HG03442 (cell line): ENCODE results near the gene IL1B.
"Not testable (repeated sequence)": the region's sequence is repeated elsewhere in the genome, so short reads cannot be mapped to it uniquely, and the experiment has no call there.

Experiments used
- ATAC-seq: cut with Tn5 transposase; IDR thresholded peaks from one replicate; pipeline ENCODE4 v1.9.1; 2021; ENCODE audit warnings: mild to moderate bottlenecking, moderate library complexity; ENCODE audit not compliant: unreplicated experiment

IL1B gene

DNA sequence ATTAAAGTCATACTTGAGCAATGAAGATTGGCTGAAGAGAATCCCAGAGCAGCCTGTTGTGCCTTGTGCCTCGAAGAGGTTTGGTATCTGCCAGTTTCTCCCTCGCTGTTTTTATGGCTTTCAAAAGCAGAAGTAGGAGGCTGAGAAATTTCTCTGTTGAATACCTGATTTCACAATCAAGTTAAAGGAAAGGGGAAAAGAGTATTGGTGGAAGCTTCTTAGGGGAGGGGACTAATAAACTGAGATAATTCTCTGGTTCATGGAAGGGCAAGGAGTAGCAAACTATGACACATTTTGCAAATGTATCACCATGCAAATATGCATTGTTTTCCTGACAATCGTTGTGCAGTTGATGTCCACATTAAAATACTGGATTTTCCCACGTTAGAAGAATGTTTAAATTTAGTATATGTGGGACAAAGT is at the start of gene IL1B:
TSS of gene IL1B (minus strand) at position 85 of the 423 bp plus-strand sequence. CDS start 550 bp downstream, outside the sequence.
- ATAC-seq: no peak

DNA sequence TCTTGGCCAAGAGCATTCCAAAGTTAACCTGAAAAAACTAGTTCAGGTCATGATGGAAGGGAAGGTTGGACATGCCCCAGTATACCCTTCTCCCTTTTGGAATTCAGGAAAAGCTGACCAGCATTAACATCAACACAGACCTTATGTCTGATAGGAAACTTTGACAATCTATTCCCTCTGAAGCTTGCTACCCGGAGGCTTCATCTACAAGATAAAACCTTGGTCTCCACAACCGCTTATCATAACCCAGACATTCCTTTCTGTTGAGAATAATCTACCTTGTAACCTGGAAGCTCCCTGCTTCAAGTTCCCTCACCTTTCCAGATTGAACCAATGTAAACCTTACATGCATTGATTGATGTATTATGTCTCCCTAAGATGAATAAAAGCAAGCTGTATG is 49.7 kb upstream of the IL1B start:
- no peak for ATAC-seq

DNA sequence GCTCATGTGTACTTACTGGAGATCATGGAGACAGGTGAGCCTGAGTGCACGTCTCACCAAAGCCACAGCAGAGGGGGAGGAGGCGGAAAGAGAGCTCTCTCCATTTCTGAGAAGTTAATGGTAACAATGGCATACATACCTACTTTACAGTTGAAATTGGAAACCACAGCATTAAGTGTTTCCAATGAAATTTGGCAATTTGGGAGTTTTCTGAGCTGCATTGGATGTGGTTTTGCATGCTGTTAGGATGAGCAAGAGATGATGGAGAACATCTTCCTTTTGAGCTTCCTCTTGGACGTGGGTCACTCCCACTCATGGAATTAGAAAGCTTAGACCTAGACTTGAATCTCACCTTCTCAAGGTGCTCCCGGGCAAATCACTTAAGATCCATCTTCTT is 48.9 kb upstream of the IL1B start:
- no peak for ATAC-seq

DNA sequence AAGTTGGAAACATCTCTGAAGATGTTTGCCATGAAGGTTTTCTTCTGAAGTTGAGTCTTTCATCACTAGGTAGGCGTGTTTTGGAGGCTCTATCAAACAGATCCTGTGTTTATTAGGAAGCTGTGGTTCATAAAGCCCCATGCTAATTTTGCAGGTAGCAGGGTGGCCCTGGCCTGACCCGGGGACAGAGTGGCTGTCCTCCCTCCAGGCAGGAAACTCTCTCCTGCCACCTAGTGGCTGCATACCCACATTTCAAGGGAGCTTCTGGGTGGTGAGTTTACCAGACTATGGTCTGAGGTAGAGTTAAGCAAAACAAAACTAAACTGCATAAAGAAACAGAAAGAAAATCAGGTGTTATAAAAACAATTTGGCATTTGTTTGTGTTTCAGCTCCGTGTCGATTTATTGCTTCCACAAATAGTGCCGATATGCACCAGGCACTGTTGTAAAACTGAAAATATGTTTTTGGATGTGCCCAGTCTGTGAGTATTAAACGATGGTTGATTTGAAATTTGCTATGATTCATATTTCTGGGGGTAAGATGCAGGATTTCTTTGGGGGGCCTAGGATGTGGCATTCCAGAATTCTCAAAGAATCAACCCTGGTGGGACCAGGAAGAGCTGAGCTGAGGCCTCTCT is 48.4 kb upstream of the IL1B start:
- peak; percentile 52 for ATAC-seq

DNA sequence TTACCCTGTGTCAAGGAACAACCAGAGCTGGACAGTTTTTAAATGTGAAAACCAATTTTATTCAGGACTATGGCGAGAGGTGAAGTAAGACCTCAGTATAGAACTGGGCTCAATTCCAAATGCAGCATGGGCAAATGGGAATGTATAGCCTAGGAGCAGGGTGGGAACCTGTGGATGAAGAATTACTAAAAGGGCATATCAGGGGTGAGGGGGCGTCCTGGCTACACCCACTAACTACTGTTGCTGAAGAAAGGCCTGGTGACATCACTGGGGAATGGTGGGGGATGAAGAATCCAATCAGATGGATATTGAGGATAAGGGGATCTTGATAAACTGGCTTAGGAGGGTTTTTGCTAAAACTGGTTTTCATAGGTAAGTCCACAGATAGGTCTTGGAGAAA is 47.1 kb upstream of the IL1B start:
- no peak for ATAC-seq

DNA sequence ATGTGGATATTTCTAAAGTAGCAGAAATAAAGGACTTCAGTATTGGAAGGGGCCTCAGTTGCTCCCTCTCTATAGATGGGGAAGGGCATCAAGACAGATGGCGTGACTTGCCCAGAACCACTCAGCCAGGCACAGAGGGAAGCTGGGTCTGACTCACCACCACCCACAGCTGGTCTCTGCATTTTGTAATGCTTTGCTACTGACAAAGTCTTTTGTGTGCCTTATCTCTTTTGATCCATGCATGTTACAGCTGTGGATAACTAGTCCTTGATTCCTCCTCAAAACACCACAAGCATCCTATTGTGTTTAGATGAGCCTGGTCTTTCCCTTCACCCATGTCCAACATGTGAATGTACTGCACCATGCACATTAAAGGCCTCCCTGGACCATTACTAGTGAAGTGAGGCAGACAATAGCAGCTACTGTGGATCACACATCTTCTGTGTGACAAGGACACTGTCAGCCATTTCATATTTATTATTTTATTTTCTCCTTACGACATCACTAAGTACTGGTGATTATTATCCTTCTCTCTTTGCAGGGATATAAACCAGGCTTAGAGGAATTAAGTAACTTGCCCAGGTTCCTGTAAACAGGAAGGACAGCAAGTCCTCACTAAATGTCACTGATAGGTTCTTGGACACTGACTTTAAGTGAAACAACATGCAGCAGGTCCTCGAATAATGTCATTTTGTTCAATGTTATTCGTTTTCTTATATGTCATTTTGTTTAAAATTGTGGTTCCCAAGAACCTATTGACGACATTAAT is 44.8 kb upstream of the IL1B start:
- peak; percentile 75 for ATAC-seq

DNA sequence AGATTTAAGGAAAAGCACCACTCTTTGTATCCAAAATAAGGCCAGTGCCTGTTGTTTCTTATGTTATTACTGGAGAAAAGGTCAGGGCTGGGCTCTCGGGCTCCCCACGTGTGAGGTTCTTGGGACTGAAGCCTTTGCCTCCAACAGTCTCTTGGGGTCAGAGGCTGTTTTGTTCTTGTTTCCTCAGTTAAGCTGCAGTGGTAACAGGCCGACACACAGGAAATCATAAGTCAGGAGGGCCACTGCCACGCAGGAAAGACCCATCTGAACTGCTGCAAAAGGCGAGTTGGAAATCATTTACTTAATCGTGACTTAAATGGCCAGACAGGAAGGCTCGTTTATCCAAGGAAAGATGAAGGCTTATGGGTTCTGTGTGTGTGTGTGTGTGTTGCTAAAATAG is 44.1 kb upstream of the IL1B start:
- no peak for ATAC-seq

DNA sequence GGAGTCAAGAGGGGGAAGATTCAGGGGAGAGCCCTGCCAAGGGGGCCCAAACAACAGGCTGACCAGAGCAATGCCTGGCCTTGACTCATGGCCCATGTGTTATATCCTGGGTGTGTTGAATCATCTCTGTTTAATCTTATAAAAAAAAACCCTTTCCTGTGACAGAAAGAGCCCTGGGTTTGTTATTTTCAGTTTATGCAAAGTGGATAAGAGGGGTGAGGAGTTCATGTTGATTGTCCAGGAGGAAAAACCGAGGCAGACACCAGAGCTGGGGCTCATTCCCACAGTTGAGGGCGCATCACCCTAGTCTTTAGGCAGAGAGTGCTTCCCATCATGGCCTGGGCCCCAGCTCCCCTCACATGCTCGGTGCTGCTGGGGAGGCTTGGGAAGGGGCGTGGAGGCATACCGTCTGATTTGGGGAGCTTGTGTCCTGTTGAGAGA is 43.5 kb upstream of the IL1B start:
- ATAC-seq: no peak

DNA sequence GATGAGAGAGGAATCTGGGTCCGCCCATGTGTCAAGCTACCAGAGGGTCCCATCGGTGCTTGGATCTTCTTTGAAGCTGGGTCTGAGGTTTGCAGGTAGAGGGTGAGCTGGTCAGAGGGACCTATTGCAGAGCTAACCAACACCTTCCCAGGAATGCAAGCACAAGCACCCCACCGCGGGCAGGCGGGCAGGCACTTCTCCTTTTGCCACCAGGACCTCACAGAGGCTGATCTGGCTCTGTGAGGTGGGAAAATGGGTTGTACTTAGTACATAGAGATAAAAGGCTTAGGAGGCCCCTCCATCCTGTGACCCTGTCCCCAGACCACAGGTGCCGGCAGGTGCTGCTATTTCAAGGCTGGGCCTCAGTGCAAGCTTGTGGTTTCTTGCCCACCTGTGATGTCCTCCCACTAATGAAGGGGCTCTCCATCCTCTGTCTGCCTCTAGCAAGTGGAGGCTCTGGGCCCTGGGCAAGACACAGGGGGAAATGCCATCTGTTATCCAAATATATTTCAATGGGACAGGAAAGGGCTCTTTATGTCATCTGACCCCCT is 43.0 kb upstream of the IL1B start:
- no peak for ATAC-seq

DNA sequence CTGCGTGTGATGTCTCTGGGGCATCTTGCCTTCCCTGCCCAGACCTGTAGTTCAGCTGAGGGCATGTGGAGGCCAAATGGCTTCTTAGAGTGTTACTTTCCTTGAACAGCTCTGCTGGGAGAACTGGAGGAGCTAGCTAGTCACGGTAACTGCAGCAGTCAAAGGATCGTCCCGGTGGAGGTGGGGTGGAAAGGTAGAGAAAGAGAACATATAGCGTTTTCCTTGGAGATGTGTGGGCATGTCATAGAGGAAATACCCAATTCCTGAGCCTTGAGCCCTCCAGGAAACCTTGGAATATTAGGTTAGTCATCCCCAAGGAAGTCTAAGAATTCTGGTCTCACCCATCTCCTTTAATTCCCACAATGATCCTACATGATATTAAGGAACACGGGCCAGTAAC is 40.8 kb upstream of the IL1B start:
- no peak for ATAC-seq

DNA sequence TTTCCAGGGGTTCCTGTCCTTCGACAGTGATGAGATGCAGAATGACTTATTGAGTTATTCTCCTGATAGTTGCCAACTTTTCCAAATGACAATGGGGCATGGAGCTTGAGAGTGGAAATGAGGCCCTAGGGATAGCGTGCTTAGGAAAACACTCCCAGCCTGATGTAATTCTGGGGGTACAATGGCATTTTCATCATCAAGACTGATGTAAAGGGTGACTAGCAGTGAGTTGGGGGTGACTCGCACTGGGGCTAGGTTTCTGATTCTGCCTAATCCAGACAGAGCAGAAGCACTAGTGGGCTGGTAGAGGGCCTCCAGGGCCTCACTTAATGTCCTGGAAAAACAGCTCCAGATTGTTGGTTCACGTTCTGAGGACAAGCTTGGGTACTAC is 40.4 kb upstream of the IL1B start:
- ATAC-seq: no peak

DNA sequence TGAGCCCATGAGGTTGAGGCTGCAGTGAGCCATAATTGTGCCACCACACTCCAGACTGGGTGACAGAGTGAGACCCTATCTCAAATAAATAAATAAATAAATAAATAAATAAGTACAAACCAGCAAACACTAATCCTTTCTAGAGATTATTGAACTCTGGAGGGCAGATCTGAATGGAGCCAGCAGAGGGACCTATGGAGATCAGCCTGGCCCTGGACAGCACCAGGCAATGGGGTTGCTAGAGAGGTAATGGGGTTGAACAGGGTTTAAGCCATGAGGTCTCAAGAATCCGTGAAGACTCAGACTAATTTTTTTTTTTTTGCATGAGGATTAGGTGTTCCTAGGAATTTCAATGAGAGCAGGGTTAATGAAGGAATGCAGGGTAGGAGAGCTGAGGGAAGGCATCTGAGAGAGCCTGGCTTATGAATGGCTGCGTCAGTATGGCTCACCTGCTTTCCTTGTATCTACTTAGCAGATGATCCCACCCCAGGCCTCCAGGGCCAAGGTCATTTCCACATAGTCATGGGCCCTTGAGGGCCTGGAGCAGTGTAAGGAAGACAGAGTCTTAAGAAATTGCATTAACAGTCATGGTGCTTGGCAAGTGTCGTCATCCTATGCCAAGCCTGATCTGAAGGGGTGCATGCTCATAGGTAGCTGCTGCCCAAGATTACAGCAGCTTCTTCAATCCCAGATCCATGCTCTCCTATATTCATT is 39.8 kb upstream of the IL1B start:
- no peak for ATAC-seq

DNA sequence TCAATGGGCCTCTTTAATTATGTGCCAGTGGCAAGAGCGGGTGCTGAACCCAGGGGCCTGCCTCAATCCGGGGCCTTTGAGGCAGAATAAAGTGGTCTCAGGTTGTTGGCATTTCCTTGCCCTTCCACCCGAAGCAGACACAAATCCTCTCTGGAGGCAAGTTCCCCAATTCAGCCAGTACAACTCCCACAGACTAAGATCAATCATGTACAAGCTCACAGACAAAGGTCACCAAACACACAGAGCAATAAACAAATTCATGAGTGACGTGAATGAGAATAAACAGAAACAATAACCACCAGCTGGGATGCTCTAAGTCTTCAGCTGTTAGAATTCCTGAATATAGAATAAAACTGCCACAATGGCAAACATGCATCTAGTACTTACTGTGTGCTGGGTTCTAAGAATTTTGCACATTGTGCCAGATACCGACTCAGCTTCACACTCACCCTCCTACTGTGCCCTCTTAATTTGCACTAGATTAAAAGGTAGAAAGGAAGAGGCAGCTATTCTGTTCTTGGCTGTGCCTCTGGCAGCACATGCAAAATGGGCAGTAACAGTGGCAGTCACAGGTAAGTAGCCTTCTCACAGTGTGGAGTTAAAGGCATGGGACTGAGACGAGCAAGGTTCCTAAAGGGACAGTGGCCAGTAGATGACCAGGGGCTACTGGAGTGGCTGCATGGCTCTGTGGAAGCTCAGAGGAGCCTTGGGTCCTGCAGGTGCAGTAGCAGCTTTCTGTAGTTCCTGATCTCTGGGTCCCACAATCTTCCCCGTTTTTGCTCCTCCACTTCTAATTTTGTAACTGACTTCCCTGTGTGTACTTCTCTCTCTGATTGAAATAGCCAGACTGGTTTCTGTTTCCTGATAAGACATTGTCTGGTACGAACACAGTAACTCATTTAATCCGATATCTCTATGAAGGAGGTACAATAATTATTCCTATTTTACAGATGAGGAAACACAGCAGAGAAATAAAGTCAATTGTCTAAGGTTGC is 34.6 kb upstream of the IL1B start:
- no peak for ATAC-seq

DNA sequence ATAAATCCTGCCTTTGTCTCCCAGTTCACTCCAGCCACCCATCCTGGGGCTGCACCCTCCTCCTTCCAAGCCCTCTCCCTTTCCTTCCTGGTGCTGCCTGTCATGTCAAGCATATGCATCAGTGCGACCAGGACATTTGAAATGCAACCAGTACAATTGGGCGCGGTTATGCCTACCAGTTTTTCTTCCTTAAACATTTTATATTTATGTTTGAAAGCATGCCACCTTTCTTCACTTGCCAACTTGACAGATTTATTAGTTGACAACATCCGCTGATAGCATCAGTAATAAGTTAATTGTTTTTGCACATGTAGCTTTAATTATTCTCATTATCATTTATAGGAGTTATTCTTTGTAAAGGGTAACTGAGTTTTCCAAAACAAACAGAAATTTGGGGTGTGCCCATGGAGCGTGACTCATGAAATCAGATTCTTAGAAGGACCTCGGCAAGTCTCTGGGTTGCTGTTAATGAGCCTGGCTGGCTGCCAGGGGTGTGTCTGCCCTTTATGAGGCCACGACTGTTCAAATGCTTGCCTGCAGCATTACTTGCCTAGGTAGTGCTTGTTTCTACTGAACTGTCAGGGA is 32.8 kb upstream of the IL1B start:
- no peak for ATAC-seq

DNA sequence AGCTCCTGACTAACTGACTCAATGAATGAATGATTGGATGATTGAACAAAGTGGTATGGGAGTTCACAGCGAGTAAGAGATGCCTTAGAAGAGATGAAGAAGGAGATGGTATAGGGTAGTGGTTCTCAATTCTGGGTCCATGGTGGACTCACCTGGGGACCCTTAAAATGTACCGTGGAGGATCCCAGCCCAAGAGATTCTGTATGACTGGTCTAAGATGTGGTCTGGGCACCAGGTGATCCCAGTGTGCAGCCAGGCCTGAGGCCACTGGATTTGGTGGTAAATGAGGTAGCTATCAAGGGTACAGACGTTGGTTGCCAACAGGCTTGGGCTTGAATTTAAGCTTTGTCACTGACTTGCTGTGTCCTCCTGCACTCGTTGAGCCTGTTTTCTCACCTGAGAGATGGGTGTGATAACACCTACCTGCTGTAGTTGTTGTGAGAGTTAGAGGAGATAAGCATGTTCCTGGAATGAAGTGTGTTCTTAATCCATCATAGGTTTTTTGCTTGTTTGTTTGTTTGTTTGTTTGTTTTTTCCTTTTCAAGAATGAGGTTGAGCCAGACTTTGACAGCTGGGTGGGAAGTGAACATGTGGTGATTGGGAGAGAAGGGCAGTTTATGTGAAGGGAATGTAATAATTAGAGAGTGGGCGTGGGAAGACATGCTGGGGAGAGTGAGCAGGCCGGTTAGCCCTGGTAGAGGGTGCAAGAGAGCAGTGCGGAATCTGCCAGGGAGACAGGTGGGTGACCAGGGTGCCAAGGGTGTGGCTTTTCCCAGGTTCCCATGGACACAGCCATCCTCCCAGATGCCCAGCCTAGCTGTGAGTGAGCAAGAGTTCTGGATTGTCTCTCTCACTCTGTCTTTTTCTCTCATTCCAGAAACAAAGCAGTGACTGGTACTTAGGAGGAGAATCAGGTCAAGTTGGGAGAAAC is 31.4 kb upstream of the IL1B start:
- no peak for ATAC-seq

DNA sequence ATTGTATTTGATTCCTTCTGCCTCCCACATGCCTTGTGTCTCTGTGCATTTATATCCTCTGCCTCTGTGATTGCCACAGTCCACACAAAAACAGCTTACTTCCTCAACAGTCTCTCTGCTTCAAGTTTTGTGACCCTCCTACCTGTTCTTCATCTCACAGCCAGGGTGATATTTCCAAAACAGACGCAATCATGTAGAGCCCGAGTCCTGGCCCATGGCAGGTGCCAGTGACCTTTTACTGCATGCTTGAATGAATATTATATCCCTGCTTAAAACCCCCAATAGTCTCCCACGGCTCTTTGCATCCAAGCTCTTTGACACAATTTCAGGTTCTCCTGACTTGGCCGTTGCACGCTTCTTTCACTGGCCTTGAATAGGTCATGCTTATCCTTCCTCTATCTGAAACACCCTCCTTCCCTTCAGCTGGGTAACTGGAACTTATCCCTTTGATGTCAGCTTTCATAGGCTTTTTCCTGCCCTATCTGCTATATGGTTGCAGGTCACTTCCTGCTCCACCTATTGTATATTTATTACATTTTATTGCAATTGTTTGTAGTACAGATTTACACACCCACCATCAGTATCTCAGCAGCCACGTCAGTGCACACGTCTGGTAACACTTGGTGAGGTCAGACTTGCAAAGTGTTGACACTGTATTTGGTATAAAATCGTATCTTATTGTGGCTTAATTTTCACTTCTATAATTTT is 29.7 kb upstream of the IL1B start:
- ATAC-seq: no peak

DNA sequence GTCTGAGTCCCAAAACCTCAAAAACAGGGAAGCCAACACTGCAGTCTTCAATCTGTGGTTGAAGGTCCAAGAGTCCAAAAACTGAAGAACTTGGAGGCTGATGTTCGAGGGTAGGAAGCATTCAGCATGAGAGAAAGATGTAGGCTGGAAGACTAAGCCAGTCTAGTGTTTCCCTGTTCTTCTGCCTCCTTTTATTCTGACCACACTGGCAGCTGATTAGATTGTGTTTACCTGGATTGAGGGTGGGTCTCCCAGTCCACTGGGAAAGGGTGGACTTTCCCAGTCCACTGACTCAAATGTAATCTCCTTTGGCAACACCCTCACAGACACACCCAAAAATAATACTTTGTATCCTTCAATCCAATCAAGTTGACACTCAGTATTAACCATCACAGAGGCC is 27.5 kb upstream of the IL1B start:
- no peak for ATAC-seq

DNA sequence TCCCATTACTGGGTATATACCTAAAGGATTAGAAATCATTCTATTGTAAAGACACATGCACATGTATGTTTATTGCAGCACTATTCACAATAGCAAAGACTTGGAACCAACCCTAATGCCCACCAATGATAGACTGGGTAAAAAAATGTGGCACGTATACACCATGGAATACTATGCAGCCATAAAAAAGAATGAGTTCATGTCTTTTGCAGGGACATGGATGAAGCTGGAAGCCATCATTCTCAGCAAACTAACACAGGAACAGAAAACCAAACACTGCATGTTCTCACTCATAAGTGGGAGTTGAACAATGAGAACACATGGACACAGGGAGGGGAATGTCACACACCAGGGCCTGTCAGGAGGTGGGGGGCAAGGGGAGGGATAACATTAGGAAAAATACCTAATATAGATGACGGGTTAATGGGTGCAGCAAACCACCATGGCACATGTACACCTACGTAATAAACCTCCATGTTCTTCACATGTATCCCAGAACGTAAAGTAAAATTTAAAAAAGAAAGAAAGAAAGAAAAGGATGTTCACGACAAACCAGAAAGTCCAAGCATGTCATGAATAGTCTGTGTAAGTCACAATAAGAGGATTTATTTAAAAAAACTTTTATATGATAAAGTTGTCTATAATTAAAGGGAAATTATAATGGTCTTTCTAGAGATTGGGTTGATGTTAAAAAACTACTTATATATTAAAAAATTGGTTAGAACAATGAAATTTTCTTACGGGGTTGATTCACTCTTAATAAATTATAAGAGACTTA is 23.0 kb upstream of the IL1B start:
- ATAC-seq: not testable (repeated sequence)
